Subcutaneous adipose tissue (tissue), 4 donors: Measurements from ENCODE around the gene BLTP3A. TPM values are rescaled to one million over a fixed set of nuclear protein-coding genes. Genes with fewer than 3 reads are reported as not detected.

ENCODE experiments used
- total RNA-seq, 4 donors: library from RNA; depleted of rRNA; stranded (reverse); fragments of >200 nt; gene quantifications; one replicate each; pipeline ENCODE4 v1.1.0, GENCODE V29; 2016
- TF ChIP-seq, protein P1 (sequence below): fragments of 450-650 bp; IDR thresholded peaks from one replicate; pipeline ENCODE4 v1.5.1; 2016; ENCODE audit warnings: low read depth, mild to moderate bottlenecking, control low read depth, antibody characterized with exemption, moderate library complexity

BLTP3A gene
- total RNA-seq, 4 donors from 2014 or later: 12.1 to 21.7 (median 17.5) TPM

DNA sequence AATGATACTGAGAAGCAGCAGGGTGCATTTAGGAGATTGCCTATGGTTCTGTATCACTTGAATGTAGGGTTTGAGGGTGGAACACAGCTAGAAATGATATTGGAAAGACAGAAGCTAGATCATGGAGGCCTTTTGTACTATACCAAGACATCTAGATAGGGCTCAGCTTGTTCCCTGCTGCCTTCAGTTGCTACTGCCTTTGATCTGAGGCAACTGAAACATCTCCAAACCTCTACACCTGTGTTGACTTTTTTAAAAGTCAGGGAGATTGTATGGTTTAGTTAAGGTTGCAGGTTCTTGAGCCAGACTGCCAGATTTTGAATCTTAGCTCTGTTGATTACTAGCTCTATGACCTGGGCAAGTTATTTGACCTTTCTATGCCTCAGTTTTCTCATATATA is 12.7 kb downstream of the BLTP3A start:
- TF ChIP-seq, protein P1, sequence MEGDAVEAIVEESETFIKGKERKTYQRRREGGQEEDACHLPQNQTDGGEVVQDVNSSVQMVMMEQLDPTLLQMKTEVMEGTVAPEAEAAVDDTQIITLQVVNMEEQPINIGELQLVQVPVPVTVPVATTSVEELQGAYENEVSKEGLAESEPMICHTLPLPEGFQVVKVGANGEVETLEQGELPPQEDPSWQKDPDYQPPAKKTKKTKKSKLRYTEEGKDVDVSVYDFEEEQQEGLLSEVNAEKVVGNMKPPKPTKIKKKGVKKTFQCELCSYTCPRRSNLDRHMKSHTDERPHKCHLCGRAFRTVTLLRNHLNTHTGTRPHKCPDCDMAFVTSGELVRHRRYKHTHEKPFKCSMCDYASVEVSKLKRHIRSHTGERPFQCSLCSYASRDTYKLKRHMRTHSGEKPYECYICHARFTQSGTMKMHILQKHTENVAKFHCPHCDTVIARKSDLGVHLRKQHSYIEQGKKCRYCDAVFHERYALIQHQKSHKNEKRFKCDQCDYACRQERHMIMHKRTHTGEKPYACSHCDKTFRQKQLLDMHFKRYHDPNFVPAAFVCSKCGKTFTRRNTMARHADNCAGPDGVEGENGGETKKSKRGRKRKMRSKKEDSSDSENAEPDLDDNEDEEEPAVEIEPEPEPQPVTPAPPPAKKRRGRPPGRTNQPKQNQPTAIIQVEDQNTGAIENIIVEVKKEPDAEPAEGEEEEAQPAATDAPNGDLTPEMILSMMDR: no peak

DNA sequence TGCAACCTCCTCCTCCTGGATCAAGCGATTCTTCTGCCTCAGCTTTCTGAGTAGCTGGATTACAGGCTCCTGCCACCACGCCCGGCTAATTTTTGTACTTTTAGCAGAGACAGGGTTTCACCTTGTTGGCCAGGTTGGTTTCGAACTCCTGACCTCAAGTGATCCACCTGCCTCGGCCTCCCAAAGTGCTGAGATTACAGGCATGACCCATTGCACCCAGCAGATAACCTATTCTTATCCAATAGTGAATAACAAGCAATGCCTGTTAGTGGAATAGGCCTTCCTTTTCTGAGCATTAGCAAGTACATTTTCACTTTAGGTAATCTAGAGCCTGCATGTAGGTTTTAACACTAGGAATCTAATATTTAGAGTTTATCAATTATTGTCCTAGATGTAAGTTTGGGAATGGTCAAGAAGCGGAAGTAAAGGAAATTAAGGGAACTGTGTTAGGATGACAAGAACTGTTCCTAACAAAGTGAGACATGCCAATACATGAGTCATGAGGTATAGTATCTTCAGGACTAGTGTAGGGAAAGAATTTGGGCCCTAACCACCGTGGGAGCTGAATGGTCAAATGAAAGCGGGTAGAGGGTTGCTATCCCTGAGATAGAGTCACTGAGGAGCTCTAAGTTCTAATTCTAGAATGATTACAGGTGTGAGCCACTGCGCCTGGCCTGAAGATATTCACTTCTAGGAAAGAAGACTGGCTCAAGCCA is 15.0 kb downstream of the BLTP3A start:
- TF ChIP-seq, protein P1: no peak

DNA sequence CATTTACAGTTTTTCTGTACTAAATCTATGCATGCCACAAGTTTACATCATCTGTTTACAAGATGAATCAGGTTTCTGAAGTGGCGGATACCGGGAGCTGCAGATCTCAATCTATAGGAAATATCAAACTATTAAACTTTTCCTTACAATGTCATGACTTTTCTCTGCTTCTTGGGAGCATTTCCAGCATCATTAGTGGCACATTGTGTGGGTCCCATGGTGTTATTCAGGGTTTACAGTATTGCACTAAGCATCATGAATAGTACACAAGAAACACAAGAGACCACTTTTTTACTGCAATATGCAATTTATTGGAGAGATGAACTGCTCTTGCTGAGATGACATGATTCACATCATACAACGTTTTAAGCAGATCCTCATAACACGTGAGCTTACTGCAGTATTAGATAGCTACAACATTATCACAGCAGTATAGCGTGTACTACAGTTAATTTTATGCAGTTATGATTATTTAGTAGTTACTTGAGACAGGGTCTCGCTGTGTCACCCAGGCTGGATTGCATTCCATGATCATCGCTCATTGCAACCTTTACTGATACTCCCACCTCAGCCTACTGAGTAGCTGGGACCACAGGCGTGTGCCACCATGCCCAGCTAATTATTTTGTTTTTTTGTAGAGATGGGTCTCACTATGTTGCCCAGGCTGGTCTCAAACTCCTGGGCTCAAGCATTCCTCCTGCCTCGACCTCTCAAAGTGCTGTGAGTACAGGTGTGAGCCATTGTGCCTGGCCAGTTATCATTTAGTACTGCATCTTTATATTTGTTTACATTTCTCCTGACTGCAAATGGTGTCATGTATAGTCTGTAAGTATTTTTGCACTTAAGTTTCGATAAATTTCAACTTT is 18.4 kb downstream of the BLTP3A start:
- TF ChIP-seq, protein P1: no peak

DNA sequence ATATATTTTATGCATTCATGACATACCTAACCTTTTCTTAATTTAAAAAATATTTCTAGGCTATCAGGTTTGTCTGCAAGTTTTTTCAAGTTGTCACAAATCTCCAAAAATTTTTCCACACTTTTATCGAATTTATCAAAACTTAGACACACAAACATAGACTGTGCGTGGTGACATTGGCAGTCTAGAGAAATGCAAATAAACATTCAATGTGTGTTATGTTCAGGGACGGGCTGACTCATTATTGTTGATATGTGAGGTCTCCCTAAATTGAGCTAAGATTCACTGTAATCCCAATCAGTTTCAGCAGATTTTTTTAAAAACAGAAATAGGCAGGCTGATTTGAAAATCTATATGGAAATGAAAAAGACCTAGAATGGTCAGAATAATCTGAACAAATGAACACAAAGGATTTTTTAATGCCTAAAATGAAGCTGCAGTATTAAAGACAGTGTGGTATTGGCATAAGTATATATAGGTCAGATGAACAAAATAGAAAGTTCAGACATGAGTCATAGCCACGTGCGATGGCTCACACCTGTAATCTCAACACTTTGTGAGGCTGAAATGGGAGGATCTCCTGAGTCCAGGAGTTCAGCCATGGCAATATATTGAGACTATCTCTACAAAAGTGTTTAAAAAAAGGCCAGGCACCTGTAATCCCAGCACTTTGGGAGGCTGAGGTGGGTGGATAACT is 19.2 kb downstream of the BLTP3A start:
- TF ChIP-seq, protein P1: no peak

DNA sequence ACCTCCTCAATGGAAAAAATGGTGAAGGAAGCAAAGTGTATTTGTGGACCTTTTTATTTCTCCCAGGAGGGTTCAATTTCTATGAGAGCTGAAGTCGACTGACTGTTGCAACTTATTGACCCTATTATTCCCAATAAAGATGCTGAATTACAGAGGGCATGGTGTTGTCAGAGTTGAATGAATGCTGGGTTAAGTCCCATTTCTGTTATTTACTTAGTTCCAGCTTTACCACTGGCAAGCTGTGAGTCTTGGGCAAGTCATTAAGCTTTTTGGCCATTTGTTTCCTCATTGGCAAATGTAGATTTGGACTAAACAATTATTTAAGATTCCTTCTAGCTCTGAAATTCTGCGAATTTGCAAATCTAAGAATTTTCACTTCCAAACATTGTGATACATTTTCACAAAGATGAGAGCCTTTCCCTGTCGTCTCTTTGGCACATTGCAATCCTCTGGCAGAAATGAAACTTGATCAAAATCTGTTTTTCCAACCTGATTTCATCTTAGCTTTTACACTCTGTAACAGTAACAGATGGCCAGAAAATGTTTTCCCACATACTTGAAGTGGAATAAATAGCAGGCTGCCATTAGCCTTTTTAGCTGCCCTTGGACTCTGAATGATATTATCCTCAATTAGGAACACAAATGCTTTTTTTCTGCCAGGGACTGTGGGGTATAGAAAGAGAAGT is 21.3 kb downstream of the BLTP3A start:
- TF ChIP-seq, protein P1: no peak

DNA sequence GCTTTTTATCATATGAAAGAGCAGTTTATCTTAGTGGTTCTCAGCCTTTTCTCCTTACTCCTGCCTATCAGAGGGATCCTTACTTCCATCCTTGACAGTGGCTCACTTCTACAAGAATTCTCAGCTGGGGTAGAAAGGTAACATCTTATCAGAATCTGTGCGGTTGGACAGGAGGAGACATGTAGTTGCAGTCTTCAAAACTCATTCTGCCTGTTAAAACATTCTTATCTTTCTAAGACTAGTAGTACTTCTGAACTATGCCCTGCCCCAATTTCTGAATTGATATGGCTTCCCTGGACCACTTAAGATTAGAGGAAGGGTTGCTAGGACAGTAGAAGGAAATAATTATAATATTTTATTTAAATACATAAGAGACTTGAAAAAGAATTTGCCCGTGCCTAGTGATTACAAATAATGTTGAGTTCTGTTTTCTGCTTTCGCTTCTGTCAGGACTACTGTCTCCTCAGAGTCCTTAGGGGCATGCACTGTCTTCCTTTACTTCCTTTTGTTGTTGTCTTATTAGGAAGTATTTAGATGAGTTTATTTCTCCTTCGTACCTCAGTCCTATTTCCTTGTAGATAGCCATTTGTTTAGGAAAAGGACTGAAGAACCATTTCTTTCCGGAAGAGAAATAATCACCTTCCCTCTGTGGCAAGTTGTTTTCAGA is 24.9 kb downstream of the BLTP3A start:
- TF ChIP-seq, protein P1: no peak
